HG03280 (cell line): ENCODE measurements around the gene ZNF879.

Experiments used
- ATAC-seq: cut with Tn5 transposase; IDR thresholded peaks from one replicate; pipeline ENCODE4 v1.9.1; 2021; ENCODE audit warnings: mild to moderate bottlenecking, moderate library complexity; ENCODE audit not compliant: unreplicated experiment

ZNF879 gene

GRCh38 chr5:179006564-179006963 is 17.0 kb upstream of the ZNF879 start:
- no peak for ATAC-seq

GRCh38 chr5:179008667-179009066 is 14.9 kb upstream of the ZNF879 start:
- no peak for ATAC-seq

GRCh38 chr5:179033004-179033580 is 9.5 kb downstream of the ZNF879 start:
- ATAC-seq = no peak

DNA sequence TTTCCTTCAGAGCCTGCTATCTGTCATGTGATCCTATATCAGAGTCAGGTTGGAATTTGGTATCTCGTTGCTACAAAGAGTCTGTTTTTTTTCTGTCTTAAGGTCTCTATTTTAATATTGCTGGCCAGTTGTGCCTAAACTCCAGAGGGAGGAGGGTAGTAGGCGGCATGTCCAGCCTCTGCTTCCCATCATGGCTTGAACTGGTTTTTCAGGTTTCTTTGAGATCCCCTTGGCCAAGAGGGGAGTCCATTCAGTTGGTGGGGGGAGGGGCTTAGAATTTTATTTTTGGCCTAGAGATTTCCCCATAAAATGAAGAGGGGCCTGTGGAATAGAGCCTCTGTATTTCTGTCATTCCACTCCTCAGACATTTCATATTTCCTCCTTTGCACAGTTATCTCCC is 21.2 kb downstream of the ZNF879 start:
- no peak for ATAC-seq

DNA sequence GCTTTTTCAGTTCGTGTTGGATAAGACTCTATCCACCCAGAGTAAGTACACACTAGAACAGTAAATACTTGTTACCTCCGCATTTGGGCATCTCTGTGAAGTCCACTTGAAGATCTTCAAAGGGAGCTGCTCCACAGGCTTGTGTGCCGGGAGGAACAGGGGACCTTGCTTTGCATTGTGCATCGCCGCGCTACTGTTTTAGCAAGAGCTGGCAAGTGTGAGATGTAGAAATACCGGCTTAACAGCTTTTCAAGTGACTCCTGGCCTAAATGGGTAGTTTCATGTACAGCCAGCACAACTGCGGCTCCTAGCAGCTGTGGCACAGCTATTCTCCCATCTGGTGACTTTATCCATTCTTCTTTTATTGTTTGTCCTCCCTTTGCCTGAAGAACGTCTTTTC is 28.2 kb downstream of the ZNF879 start:
- ATAC-seq = no peak

GRCh38 chr5:179054036-179054785 is 30.6 kb downstream of the ZNF879 start:
- ATAC-seq = no peak

DNA sequence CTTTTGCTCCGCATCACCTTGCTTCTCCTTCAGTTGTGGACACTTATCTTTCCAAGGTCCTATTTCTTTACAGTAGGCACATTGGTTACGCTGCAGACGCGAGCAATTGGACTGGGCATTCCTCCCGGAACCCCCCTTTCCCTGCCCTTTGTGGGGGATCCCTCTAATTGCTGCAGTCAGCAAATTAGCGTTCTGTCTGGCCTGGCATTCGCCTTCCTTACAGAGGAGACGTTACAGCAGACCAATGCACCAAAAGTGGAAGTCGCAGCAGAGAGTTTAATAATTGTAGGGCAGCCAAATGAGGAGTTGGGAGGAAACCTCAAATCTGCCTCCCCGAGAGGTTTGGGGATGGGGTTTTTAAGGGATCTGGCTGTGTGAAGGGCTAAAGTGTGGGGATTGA is 31.3 kb downstream of the ZNF879 start:
- ATAC-seq = no peak

DNA sequence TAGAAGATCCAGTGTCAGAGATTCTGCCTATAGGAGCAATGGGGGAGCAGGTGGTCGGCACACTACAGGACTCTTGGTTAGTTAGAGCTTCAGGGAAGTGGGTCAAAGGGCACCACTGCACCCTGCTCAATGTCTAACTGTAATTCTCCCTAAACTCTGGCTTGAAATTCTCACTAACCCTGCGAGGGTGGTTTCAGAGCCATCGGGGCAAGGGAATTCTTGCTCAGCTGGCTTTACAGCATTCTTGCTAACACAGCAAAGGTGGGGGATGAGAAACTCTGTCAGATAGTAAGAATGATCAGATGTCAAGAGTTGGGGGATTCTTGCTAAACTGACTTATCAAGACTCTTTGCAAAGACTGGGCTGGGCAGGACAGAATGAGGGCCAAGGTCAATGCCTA is 31.8 kb downstream of the ZNF879 start:
- no peak for ATAC-seq

- no peak for ATAC-seq
Measured at GRCh38 chr5:179055841-179056240, 32.2 kb downstream of the ZNF879 start.

- no peak for ATAC-seq
Measured at GRCh38 chr5:179060116-179061008, 36.8 kb downstream of the ZNF879 start, which contains the start of gene ZNF354C. Gene ZNF354C (plus strand): TSS chr5:179060373. CDS start chr5:179062069, 1,696 bp downstream.

GRCh38 chr5:179061025-179061424 is 37.4 kb downstream of the ZNF879 start:
- no peak for ATAC-seq

DNA sequence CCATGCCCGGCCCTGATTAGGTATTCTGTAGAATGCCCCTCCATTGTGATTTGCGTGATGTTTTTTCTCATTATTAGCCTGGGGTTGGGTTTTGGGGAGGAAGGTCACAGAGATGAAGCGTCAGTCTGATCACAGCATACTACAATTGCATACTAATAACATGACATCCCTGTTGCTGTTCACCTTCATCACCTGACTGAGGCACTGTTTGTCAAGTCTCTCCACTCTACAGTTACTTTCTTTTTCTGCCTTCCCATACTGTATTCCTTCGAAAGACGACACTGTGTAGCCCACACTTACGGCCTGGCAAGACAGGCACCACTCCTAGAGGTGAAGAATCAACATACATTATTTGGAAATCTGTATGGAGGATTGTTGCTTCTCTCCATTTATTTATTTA is 42.1 kb downstream of the ZNF879 start:
- no peak for ATAC-seq

- ATAC-seq = no peak
Measured at GRCh38 chr5:179079165-179079987, 55.8 kb downstream of the ZNF879 start.

DNA sequence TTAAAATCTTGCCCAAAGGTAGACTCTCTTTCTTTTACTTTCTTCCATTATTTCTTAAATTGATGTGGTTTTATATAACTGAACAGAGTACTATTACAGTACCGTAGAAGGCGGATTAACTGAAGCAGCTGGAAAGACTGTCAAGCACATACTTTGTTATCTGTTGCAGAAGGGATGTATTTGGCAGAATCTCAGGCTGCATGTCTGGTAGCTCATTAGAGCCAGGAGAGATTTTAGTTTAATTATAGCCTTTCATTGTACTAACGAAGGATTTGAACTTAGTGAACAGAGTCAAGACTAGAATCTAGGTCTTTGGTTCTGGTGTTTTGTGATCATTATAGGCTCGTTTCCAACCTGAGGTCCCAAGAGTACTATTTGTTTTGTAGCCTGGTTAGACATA is 57.1 kb downstream of the ZNF879 start:
- no peak for ATAC-seq
